ENCODE data around the gene CNTNAP4. TPM values are rescaled to one million over a fixed set of nuclear protein-coding genes. Genes with fewer than 3 reads are reported as not detected.

Gene CNTNAP4
- total RNA-seq, 2 donors from 2014 or later: not detected

- no peak overlapping the region for H3K9ac ChIP-seq (ENCODE audit: low read depth in 2 of 2, low read length in 2 of 2)
- no peak overlapping the region for H3K4me3 ChIP-seq
- intact Hi-C loops (cut with DNase I): no loop called here
- H3K27ac ChIP-seq: no peak overlapping the region
- H3K4me1 ChIP-seq: no peaks in the 10 kb centered on the region
- no peak for TF ChIP-seq CTCF (IDR thresholded peaks at IDR 0.05)
- DNase-seq: no peak
- no peaks in the 10 kb centered on the region for H3K27me3 ChIP-seq
- no peaks in the 10 kb centered on the region for H3K36me3 ChIP-seq
- no peaks in the 10 kb centered on the region for H3K9me3 ChIP-seq
Observed at GRCh38 chr16:76268824-76269223, 8.4 kb upstream of the CNTNAP4 start.

DNA sequence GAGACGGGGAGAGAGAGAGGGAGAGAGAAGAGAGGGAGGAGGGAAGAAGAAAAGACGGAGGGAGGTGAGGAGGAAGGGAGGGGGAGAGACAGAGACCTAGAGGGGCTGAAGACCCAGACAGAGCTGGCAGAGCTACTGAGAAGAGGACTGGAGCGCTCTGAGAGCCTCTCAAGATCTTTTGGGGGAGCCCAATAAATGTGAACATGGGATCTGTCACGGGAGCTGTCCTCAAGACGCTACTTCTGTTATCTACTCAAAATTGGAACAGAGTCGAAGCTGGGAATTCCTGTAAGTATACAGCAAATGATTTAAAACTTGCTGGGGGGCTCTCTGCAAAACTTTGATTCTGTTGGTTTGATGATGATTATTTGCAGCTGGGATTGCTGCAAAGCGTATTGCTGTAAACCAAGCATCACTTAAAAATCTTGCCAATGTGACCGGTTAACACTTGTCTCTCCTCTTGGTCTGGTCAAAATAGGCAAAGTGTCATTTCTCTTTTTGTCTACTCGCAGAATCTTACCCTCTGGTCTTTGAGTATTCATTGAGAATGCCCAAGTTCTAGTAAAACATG, 344 bp downstream of the CNTNAP4 start:
- Histone ChIP-seq H3K4me3 (no peak overlapping the region), H3K4me1 (no peaks in the 10 kb centered on the region), H3K27me3 (no peaks in the 10 kb centered on the region), H3K36me3 (no peaks in the 10 kb centered on the region), H3K27ac (no peak overlapping the region), H3K9ac (ENCODE audit: low read depth in 2 of 2, low read length in 2 of 2) (no peak overlapping the region), H3K9me3 (no peaks in the 10 kb centered on the region)
- intact Hi-C loops (cut with DNase I): no loop called here
- TF ChIP-seq CTCF (IDR thresholded peaks at IDR 0.05): no peak
- no peak for DNase-seq

DNA sequence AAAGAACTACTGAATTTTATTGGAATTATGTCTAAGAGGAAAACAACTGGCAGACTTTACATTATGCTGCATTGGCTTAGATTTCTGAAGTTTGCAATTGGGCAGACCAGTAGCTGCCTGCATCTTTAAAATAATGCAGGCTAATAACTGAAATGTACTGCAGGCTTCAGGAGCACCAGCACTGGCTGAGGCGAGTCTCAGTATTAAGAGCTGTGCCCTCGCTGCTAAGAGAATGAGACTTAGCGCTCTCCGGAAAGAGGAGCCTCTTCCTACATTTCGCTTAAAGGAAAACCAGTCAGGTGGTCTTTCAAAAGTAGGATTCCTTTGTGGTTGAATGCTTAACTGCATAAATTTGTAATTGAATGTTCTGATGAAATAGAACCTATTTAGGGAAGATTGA, 885 bp downstream of the CNTNAP4 start:
- no peak overlapping the region for H3K27ac ChIP-seq
- no peak for TF ChIP-seq CTCF (IDR thresholded peaks at IDR 0.05)
- no peaks in the 10 kb centered on the region for H3K9me3 ChIP-seq
- H3K4me3 ChIP-seq: no peak overlapping the region
- intact Hi-C loops (cut with DNase I): no loop called here
- no peaks in the 10 kb centered on the region for H3K27me3 ChIP-seq
- H3K36me3 ChIP-seq: no peaks in the 10 kb centered on the region
- no peaks in the 10 kb centered on the region for H3K4me1 ChIP-seq
- no peak for DNase-seq
- H3K9ac ChIP-seq (ENCODE audit: low read depth in 2 of 2, low read length in 2 of 2): no peak overlapping the region

DNA sequence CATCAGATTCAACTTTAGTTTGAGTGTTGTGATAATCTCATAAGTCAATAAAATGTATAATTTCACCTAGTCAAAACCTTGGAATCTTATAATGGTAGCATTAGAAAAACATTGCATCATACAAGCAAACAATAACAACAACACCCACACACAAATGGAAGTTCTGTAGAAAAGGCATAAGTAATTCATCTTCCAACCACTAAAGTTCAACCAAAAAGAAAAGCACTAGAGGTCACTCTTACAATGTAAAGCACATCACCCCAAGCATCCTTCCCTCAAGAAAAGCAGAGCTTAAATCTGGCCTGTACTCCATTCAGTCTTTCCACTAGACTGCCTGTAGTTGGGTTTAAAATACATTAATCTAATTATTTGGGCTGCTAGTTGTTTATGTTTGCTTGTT, 1.8 kb downstream of the CNTNAP4 start:
- H3K36me3 ChIP-seq: no peaks in the 10 kb centered on the region
- no peak overlapping the region for H3K27ac ChIP-seq
- H3K27me3 ChIP-seq: no peaks in the 10 kb centered on the region
- no peak for TF ChIP-seq CTCF (IDR thresholded peaks at IDR 0.05)
- H3K4me1 ChIP-seq: no peaks in the 10 kb centered on the region
- DNase-seq: no peak
- no peaks in the 10 kb centered on the region for H3K9me3 ChIP-seq
- H3K9ac ChIP-seq (ENCODE audit: low read depth in 2 of 2, low read length in 2 of 2): no peak overlapping the region
- no peak overlapping the region for H3K4me3 ChIP-seq
- intact Hi-C loops (cut with DNase I): no loop called here

DNA sequence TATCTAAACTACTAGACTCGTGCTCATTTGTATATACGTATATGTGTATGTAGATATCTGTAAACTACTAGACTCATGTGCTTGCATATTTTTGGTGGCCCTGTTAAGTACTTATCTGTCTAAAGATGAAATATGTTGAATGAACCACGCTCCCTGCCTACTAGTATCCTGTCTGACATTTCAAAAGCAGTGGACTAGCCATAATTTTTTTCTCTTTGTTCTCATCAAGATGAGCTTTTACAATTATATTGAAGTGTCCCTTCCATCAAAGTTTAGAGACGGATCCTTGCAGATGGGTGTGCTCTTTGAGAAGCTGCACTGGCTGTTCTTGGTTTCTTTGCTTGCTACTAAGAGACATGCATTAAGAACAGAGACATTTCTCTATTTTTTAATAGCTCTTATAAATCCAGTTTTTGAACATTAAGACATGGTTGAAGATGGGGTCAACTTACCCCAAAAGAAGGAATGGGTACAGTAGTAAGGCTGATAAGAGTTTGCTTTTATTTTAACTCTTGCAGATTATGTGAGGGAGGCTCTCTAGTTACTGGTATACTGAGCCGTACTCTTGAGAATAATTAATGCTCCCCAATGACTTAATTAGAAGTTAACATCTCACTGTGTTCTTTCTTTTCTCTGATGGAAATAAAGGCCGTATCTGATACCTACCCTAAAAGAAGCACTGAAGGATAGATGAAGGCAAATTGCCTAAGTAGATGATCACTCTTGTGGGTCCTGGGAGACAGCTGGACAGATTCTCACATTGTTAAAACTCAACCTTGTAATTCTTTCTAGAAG, 3.4 kb downstream of the CNTNAP4 start:
- H3K9ac ChIP-seq (ENCODE audit: low read depth in 2 of 2, low read length in 2 of 2): no peak overlapping the region
- no peak overlapping the region for H3K4me3 ChIP-seq
- H3K27me3 ChIP-seq: no peaks in the 10 kb centered on the region
- no peak for DNase-seq
- no peak for TF ChIP-seq CTCF (IDR thresholded peaks at IDR 0.05)
- no peaks in the 10 kb centered on the region for H3K36me3 ChIP-seq
- no peaks in the 10 kb centered on the region for H3K4me1 ChIP-seq
- no peak overlapping the region for H3K27ac ChIP-seq
- H3K9me3 ChIP-seq: no peaks in the 10 kb centered on the region
- intact Hi-C loops (cut with DNase I): no loop called here
